HG03103 (cell line): ENCODE measurements around the gene DIAPH3.

ENCODE experiments used
- ATAC-seq: cut with Tn5 transposase; IDR thresholded peaks from one replicate; pipeline ENCODE4 v1.9.1; 2021; ENCODE audit warnings: low read depth; ENCODE audit not compliant: unreplicated experiment

Gene DIAPH3

DNA sequence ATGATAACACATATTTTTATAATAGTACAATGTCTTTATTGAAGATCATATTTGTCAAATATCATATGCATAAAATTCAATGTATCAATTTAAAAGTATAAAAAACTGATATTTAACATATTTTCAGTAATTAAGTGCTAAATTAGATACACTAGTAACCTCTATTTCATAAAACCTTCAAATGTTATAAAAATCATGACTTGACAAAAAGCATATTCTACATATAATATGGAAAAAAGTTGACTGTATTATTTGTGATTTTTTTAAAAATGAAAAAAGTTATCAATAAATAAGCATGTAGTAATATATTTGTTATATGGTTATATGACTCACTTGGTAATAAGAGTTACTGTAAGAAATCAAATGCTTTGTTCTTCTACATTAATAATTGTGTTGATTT, 356.9 kb downstream of the DIAPH3 start:
- no peak for ATAC-seq

DNA sequence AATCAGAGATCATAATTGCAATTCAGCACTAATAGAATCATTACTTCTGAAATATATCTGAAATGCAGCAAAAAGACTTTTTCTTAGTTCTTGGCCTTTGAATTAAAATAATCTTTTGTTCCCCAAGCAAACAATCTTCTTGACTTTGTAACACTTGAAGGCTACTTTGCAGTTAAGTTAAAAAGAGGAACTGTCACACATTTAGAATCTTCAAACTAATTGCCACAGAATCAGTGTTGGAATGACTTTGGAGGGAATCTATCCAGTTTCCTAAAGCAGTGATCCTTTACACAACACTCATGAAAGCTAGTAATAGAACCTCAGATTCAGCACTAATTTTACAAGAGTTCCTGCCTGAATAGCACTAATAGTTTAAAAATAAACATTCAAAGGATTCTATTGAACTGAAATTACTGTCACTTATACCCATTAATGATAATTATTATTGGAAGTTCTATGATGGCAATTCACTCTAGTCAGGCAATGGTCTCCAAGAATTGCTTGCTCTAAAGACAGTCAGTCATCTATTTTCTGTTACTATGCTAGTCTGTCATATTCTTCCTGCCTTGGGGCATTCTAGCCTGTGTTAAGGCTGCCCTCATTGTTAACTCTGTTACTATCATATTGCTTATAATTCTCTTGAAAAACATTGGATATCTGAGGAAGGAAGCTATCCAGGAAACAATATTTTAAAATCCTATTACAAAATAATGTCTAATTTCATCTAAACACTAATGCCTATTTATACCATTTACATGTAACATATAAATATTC, 362.4 kb downstream of the DIAPH3 start:
- ATAC-seq = no peak

DNA sequence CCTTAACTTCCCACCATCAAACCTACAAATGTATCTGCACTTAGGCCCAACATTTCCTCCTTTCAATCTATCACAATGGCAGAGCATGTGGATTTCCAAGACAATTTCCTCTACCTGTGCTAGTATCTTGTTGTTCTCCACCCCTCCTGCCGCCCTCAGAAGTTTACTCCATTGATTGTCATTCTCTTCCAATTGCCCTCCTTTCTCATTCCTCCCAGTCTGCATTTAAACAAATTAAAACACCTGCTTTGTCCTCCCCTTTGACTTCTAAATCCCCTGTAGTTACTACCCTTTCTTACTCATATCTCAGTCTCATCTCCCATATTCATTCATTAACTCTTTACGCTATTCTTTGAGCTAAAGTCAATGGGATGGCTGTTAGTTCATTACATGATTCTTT, 370.6 kb downstream of the DIAPH3 start:
- ATAC-seq = no peak

DNA sequence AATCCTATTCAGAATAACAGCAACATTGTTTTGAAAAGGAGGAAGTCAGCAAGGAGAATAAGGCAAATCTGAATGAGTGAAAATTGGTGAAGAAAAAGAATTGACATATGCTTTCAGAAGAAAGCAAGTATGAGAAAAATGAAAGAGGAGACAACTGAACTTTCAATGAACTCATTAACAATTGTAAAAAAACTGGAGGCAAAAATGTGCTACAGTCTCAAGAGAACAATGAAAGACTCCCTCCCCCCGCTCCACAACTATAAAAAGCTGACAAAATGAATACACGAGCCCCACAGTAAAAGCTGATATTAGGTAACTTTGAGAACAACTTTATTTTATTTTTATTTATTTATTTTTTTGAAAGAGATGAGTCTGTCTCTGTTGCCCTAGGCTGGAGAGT, 373.1 kb downstream of the DIAPH3 start:
- ATAC-seq = no peak

DNA sequence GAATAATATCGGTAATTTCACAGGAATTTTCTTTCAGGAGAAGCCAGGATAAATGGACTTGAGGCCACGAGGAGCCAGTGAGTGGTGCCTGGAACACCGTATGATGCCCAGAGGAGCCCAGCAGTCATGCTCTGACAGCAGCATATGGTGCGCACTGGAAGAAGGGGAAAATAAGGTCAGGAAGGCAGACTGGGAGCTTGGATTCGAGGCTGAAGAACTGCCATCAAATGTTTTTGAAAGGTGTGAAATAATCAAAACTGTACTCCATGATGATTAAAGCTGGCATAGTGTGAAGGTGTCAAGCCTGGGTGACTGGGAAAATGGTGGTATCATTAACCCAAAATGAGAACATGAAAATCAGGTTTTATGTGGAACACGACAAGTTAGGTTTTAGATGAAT, 374.2 kb downstream of the DIAPH3 start:
- no peak for ATAC-seq

DNA sequence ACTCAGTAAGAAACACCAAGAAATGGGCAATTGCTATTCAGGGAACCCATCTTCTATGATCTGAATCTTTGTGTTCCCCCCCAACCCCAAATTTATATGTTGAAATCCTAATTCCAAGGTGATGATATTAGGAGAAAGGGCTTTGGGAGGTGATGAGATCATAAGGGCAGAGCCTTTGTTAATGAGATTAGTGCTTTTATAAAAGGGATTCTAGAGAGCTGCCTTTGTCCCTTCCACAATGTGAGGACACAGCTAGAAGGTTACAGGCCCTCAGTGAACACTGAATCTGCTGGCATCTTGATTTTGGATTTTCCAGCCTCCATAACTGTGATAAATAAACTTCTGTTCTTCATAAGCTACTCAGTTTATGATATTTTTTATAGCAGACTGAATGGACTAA, 376.0 kb downstream of the DIAPH3 start:
- no peak for ATAC-seq

DNA sequence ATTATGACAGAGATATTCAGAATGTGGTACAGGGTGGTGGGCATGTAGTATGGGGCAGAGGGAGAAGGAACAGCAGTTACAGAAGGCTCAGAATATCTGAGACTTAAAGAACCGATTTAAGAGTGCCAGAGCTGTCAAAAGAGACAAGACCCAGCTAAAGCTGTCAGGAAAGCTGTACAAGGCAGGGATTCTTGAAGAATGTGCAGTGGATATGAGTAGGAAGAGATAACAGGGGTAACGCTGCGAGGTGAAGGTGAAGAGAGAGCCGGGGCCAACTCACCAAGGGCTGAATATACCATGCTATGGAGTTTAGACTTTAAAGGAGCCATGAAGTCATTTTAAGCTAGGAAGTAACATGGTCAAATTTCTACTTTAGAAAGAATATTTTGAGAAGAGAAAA, 381.0 kb downstream of the DIAPH3 start:
- ATAC-seq = no peak

DNA sequence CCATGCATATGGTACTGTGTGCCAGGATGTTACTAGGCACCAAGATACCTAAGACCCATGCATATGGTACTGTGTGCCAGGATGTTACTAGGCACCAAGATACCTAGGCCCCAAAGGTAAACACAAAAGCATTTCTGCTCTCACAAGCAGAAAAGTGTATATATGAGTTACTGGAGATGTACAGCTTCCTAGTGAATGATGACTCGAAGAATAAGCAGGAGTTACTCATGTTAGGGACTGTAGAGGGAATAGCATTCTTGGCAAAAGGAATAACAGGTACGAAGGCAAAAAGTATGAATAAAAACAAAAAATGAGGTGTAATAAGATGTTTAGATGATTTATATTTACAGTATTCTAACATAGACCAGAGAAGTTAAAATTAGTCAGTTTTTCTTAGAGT, 383.7 kb downstream of the DIAPH3 start:
- ATAC-seq = no peak

DNA sequence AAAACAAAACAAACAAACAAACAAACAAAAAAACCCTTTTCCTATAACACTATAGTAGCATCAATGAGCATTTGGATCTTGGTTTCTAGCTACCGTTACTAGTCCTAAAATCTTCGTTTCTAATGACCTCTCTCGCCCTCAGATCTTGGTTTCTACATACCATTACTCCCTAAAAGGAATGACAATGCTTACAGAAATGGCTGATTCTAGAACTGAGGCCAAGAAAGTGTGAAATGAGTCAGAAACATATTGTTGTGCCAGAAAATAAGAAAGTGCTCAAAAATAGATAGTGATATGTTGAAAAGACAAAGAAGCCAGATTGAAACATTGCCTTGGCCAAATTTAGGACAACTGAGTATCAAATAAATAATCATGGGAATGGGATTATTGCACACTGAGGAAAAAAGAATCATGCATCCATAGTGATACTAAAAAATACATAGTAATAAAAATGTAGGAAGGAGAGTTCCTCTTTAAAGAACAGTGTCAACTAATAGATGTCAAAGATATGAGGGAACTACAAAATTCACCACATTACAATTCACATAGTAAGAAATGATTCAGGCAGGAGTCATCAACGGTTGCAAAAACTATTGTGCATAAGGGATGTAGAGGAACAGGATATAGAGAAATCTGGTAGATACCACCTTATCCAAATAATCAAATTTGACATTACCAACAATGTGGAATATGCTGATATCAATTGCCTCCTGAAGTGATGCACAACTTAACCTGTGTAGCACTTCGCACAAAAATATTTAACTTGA, 386.6 kb downstream of the DIAPH3 start:
- ATAC-seq = peak; percentile 58

DNA sequence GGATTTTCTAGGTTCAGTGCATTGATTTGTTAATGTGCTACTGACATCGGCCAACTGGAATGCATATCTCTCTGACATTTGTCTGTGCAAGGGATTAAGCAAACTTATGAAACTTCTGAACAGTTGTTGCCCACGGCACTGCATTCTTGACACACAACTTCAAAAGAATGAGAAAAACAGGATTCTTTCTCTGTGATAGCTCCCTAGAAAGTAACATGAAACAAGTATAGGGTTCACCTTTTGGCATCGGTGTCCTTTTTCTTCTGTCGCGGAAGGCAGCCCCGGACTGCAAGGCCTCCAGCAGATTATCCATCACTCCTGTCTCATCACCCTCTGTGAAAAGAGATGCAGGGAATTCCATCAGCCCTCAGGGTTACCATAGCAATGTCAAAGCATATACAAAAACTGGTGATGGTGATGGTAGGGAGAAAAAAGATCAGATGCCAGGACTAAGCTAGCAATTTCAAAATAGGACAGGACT, 389.2 kb downstream of the DIAPH3 start:
- no peak for ATAC-seq

DNA sequence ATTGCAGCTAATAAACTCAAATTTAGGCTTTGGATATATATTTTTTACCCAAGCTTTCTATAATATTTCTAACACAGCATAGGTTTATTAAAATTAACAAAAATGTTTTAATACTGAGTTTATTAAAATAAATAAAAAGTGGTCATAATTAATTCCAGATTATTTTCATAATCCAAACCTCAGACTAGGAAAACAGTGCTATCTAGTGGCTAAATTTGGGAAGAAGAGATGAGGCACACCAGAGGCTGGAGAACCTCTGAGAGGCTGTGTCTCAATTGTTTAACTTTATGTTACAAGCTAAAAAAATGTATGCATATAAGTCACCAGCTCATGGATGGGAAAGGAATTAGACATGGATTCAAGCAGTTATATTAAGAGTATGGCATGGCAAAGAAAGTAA, 392.5 kb downstream of the DIAPH3 start:
- no peak for ATAC-seq

DNA sequence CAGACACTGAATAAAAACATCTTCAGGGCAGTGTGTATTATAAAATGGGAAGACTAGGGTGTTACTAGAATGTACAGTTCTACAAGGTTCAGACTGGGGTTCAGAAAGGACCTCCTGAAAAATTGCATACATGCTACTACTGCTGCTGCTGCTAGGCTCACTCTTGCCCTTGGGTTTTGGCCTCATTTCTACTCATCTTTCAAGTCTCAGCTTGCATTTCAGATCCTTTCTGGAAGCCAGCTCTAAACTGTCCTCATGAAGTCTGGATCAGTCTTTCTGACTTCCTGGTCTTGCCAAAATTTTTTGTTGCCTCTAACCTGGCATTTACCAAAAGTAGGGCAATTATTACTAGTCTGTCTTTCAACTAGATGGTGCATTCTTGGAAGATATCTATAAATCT, 393.3 kb downstream of the DIAPH3 start:
- no peak for ATAC-seq

DNA sequence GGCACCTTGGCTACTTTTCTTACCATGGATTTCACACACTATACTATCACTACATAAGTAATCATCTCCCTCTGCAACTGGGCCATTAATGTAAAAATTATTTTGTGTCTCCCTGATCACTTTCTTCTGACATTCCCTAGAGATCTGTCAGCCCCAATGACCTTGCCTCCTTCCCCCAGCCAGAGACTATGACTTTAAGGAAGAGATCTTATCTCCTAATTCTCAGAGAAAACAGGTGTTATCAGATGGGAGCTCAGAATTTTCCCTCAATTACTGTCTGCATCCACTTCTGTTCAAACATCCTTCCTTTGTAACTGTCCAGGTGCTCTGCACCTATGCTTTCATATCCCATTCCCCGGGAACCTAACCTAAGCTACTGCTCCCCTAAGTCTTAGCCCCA, 397.5 kb downstream of the DIAPH3 start:
- no peak for ATAC-seq

DNA sequence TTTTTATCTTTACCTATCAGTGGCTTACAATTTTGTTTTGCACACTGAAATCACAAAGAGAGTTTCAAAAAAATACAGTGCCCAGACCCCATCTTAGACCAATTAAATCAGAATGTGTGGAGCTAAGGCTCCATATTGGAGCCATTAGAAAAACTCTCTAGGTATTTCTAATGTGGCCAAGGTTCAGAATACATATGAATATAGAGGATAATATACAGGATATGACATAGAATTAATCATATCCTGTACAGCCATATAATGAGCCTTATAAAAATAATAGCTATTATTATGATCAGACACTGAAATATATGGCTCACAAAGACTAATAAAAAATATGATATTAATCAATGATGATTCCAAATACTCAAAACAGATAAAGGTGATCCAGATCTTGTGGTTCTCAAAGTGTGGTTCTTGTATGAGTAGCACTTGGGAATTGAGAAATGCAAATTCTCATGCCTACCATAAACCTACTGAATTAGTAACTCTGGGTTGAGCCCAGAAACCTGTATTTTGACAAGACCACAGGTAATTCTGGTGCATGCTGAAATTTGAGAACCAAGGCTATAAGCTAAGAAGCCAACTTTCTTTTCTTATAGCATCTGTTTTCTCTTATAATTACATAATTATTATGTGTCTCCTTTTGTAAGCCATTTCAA, 408.0 kb downstream of the DIAPH3 start:
- no peak for ATAC-seq

DNA sequence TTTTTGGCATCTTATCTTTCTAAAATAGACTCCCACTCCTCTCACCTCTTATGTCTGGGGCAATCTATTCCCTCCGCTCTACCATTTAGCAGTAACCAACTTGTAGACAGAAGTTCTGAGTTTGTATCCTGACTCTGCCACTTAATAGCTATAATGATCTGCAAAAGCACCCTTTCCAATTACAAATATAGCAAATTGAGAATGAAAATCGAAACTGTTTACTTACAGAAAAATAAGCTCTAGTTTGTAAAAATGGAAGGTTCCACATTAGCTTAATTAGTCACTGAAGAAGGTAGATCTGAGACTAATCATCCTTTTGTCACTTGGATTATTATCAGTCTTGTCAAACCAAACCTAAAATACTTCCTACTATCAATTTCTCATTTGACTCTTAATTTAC, 409.3 kb downstream of the DIAPH3 start:
- no peak for ATAC-seq

DNA sequence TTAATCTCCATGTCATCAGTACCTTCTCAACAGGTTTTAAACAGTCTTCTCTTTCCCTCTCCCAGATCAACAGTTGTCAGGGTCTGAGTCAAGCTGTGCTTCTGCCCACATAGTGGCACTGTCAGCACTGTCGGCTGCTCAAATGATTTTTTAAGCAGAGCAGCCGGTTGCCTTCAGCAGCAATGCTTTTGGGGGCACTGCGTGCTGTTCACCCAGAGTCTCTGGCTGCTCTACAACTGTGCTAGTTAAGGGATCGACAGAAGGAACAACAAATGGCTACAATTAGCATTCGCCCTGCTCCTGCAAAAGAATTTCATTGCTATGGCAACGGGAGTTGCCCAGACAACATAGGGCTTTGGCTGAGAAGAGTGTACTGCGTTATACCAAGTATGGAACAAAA, 412.9 kb downstream of the DIAPH3 start:
- ATAC-seq = no peak

DNA sequence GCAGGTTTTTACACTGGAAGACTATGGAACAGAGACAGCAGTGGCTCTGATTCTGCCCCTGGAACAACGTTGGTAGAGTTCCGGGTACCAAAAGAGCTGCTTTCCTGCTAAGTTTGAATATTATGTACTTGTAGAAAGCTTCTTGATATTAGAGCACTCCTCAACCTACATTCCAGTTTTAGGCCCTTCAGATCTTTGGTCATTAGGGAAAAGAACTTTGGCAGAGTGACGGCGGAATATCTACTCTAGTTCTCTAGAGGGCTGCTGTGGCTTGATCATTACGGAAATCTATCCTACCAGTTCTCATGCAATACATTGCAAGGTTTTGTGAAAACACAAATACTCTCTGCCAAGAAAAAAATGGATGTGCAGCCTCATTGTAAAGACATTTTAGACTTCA, 415.7 kb downstream of the DIAPH3 start:
- no peak for ATAC-seq

DNA sequence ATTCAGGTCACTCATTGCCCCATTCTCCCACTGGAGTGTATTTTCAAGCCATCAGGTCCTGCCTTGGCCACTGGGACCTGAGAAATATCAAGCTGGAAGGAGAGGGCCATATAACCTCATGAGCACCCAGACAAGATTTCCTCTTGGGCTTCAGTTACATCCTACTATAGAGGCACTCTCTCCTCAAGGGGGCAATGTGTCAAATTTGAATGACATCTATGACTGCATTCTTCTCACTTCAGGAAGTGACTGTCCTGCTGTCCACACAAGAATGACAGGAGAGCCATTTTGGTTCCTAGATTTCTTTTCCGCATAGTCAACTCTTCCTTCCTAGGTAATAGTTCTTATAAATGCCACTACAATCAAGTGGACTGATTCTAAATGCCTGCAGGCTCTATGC, 416.2 kb downstream of the DIAPH3 start:
- ATAC-seq = no peak

DNA sequence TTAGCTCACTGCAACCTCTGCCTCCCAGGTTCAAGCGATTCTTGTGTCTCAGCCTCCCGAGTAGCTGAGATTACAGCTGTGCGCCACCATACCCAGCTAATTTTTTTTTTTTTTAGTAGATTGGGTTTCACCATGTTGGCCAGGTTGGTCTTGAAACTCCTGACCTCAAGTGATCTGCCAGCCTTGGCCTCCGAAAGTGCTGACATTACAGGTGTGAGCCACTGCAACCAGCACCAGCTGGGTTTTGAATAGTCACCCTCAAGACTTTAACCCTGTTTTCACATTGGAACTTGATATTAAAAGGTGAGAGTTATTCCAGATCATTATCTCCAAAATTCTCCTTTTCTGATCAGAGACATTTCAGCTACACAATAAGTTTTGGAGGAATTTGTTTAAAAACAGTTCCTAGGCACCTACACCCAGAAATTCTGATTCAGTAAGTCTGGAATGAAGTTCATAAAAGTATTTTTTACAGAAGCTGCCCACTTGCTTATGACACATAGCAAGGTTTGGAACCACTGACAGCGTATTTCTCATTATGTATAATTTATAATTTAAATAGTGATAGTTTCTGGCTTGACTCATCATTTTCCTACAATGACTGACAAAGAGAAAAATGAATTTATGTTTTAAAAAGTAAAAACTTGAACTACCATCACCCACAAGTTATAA, 417.3 kb downstream of the DIAPH3 start:
- no peak for ATAC-seq

DNA sequence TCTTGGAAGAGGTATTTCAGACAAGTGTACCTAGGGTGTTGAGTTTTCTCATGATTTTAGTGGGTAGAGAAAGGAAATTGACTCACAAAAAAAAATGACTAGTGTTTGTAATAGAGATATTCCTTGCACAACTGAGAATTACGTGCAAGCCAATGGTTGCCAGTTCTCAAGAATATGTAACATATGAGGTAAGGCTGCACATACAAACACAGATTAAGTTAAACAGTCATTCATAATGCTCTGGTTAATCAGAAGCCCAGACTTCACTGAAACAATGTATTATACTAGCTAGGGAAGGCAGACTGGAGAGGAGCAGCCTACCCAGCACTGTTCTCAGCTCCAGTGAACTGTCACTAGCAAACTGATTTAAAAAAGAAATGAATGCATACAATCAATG, 418.3 kb downstream of the DIAPH3 start:
- ATAC-seq = no peak
